ENCODE results near the gene NUP88.

Gene NUP88

GRCh38 chr17:5354310-5354709 lies 65.2 kb downstream of the NUP88 start:
- DNase-seq, result no peak

- DNase-seq, result no peak
Measured at GRCh38 chr17:5352681-5353289, 66.7 kb downstream of the NUP88 start.

- no peak for DNase-seq
Measured at GRCh38 chr17:5344914-5345313, 74.5 kb downstream of the NUP88 start.
